Neural crest cell (in vitro differentiated cells): ENCODE data around the gene AXIN2. TPM values are rescaled to one million over a fixed set of nuclear protein-coding genes. Genes with fewer than 3 reads are reported as not detected.

ENCODE experiments used
- DNase-seq: peaks from one replicate; pipeline ENCODE4 v3.0.0; 2021; ENCODE audit warnings: low read depth, mixed read lengths, low spot score
- H3K27ac Mint-ChIP-seq: one replicate; pipeline ENCODE4 v1.8.0; 2021; ENCODE audit warnings: mild to moderate bottlenecking, mixed read lengths; ENCODE audit not compliant: unreplicated experiment
- H3K27me3 Mint-ChIP-seq: 2 replicates; pipeline ENCODE4 v1.8.0; 2021; ENCODE audit warnings: low read depth, mild to moderate bottlenecking, mixed read lengths
- H3K36me3 Mint-ChIP-seq: 2 replicates; pipeline ENCODE4 v1.8.0; 2021; ENCODE audit warnings: low read depth, mild to moderate bottlenecking, mixed read lengths
- H3K4me1 Mint-ChIP-seq: 2 replicates; pipeline ENCODE4 v1.8.0; 2021; ENCODE audit warnings: mixed read lengths
- H3K4me3 Mint-ChIP-seq: one replicate; pipeline ENCODE4 v1.8.0; 2021; ENCODE audit warnings: mild to moderate bottlenecking, mixed read lengths
- H3K9me3 Mint-ChIP-seq: 2 replicates; pipeline ENCODE4 v1.8.0; 2021; ENCODE audit warnings: mixed read lengths
- total RNA-seq: library from RNA; stranded (reverse); gene quantifications from 2 replicates; pipeline ENCODE4 v1.2.1, GENCODE V29; 2021
- TF ChIP-seq, protein P1 (sequence below): fragments of 200-600 bp; sonication (generic); conservative IDR thresholded peaks from 2 replicates; pipeline ENCODE4 v1.5.0; 2021; ENCODE audit warnings: antibody characterized with exemption, mild to moderate bottlenecking

AXIN2 gene
- total RNA-seq, 1 donor from 2014 or later: 66.5 TPM

- H3K4me1 Mint-ChIP-seq: peaks cover 19% of the 10 kb centered on the region
- peaks cover 7% of the 10 kb centered on the region for H3K36me3 Mint-ChIP-seq
- H3K27me3 Mint-ChIP-seq: peaks cover 3% of the 10 kb centered on the region
- H3K27ac Mint-ChIP-seq: no peak overlapping the region
- TF ChIP-seq, protein P1, sequence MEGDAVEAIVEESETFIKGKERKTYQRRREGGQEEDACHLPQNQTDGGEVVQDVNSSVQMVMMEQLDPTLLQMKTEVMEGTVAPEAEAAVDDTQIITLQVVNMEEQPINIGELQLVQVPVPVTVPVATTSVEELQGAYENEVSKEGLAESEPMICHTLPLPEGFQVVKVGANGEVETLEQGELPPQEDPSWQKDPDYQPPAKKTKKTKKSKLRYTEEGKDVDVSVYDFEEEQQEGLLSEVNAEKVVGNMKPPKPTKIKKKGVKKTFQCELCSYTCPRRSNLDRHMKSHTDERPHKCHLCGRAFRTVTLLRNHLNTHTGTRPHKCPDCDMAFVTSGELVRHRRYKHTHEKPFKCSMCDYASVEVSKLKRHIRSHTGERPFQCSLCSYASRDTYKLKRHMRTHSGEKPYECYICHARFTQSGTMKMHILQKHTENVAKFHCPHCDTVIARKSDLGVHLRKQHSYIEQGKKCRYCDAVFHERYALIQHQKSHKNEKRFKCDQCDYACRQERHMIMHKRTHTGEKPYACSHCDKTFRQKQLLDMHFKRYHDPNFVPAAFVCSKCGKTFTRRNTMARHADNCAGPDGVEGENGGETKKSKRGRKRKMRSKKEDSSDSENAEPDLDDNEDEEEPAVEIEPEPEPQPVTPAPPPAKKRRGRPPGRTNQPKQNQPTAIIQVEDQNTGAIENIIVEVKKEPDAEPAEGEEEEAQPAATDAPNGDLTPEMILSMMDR: no peak
- DNase-seq: peak; percentile 62
- H3K4me3 Mint-ChIP-seq: peak overlapping the region; percentile 81
- no peaks in the 10 kb centered on the region for H3K9me3 Mint-ChIP-seq
Measured at GRCh38 chr17:65559804-65560627, 1.4 kb downstream of the AXIN2 start.

GRCh38 chr17:65559461-65559803 lies 2.0 kb downstream of the AXIN2 start:
- H3K9me3 Mint-ChIP-seq: no peaks in the 10 kb centered on the region
- DNase-seq: no peak
- H3K4me3 Mint-ChIP-seq: no peak overlapping the region
- peaks cover 15% of the 10 kb centered on the region for H3K4me1 Mint-ChIP-seq
- H3K27ac Mint-ChIP-seq: peak overlapping the region; percentile 88
- TF ChIP-seq, protein P1: no peak
- H3K27me3 Mint-ChIP-seq: peaks cover 3% of the 10 kb centered on the region
- peaks cover 7% of the 10 kb centered on the region for H3K36me3 Mint-ChIP-seq

DNA sequence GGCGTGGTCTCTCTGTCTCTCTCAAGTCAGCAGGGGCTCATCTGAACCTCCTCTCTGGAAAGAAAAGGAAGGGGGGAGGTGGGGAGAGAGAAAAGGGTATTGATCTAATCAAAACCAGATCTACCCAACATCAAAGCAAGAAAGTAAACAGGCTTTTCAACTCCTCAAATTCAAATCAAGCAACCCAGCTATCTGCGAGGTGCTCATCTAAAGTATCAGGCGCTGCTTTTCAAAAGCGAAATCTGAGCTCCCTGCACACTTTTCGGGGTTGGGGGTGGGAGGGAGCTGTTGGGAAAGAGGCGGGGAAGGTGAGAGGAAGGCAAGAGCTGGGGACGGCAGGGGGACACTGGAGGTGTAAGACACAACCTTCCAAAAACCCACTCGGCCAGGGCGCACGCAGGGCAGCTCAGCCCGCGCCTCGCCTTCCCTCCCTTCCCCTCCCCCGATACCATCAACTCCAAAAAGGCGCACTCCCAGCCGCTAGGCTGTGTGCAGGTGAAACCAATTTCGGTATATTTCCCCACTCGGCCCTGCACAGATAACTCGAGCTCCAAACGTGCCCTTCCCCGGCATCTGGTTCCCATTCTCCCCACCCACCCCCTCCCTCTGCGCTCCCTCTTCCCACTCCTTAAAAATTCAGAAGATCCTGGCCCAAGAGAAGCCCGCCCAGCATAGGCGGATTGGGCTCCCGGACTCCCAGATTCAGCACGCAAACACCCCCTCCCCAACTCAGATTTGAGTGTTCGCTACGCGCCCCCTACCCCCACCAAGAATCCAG lies 2.6 kb downstream of the AXIN2 start:
- TF ChIP-seq, protein P1: no peak
- Mint-ChIP-seq H3K36me3 (peaks cover 7% of the 10 kb centered on the region), H3K27ac (peak overlapping the region; percentile 88), H3K4me3 (no peak overlapping the region), H3K9me3 (no peaks in the 10 kb centered on the region), H3K4me1 (peaks cover 15% of the 10 kb centered on the region), H3K27me3 (peaks cover 3% of the 10 kb centered on the region)
- DNase-seq: no peak

DNA sequence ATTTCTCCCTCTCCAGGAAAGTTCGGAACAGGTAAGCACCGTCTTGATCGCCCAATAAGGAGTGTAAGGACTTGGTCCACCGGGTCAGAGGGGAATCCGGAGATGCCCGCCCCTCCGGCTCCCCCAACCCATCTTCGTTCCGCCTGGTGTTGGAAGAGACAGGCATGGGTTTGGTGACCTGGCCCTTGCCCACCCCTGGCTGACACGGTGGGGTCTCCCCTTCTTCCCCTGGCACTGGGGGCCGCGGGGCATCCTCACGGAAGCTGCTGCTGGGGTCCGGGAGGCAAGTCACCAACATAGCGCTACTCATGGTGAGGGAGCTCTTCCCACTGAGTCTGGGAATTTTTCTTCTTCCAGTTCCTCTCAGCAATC lies 3.2 kb downstream of the AXIN2 start:
- H3K9me3 Mint-ChIP-seq: no peaks in the 10 kb centered on the region
- no peak overlapping the region for H3K27ac Mint-ChIP-seq
- peaks cover 9% of the 10 kb centered on the region for H3K36me3 Mint-ChIP-seq
- no peak for DNase-seq
- H3K4me1 Mint-ChIP-seq: peaks cover 18% of the 10 kb centered on the region
- no peak overlapping the region for H3K4me3 Mint-ChIP-seq
- H3K27me3 Mint-ChIP-seq: peaks cover 3% of the 10 kb centered on the region
- TF ChIP-seq, protein P1: no peak

DNA sequence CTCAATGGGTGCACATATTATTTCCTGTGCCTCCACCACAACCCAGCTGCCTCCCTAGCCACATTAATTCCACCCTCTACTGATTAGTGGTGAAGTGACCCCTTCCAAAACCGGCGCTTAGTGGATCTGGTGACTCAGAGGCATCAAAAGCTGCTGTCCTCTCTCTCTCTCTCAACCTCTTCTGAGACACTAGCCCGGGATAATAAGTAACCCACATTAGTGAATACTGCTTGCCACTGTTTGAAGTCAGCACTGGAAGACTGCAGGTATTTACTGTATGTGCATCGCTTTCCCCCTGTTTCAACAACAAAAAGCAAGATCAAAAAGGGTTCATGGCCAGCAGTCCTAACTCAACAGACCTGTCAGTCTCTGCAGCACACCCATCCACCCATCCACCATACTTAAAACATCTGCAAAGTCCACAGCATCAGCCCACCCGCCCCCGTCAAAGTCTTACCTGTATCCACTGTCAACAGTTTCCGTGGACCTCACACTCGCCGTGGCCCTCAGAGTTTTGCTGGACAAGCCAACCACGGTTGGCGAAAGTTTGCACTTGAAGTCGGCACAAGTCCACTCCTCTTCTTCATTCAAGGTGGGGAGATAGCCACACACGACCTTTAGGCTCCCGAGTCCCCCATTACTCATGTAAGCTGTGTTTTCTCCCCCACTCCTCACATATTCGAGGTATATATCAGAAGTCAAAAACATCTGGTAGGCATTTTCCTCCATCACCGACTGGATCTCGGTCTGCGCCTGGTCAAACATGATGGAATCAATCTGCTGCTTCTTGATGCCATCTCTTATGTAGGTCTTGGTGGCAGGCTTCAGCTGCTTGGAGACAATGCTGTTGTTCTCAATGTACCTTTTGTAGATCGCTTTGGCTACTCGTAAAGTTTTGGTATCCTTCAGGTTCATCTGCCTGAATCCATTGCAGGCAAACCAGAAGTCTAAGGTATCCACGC lies 3.8 kb downstream of the AXIN2 start:
- DNase-seq: no peak
- TF ChIP-seq, protein P1: no peak
- Mint-ChIP-seq H3K4me1 (peaks cover 23% of the 10 kb centered on the region), H3K27me3 (peaks cover 3% of the 10 kb centered on the region), H3K27ac (no peak overlapping the region), H3K36me3 (peaks cover 14% of the 10 kb centered on the region), H3K4me3 (no peak overlapping the region), H3K9me3 (no peaks in the 10 kb centered on the region)
